HG03469 (cell line): ENCODE results near the gene NUCB1.

Experiments
- ATAC-seq: cut with Tn5 transposase; IDR thresholded peaks from one replicate; pipeline ENCODE4 v1.9.1; 2021; ENCODE audit warnings: mild to moderate bottlenecking, moderate library complexity, moderate number of reproducible peaks; ENCODE audit not compliant: unreplicated experiment

Gene NUCB1

DNA sequence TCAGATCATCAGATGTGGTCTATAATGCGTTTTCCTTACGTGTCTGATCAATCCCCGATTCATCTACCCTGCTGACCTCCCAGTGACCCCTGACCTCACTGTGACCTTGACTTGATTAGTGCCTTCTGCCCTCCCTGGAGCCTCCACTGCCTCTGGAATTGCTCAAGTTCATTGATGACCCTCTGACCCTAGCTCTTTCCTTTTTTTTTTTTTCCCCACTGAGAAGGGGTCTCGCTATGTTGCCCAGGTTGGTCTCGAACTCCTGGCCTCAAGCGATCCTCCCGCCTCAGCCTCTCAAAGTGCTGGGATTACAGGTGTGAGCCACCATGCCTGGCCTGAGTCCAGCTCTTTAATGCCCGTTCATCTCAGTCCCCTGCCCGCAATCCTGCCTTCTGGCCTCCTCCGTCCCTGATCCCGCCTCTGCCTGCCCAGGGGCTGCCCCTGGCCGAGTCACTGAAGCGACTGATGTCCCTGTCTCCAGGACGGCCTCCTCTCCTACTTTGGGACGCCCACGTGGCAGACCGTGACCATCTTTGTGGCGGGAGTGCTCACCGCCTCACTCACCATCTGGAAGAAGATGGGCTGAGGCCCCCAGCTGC is 61.0 kb downstream of the NUCB1 start:
- no peak for ATAC-seq

DNA sequence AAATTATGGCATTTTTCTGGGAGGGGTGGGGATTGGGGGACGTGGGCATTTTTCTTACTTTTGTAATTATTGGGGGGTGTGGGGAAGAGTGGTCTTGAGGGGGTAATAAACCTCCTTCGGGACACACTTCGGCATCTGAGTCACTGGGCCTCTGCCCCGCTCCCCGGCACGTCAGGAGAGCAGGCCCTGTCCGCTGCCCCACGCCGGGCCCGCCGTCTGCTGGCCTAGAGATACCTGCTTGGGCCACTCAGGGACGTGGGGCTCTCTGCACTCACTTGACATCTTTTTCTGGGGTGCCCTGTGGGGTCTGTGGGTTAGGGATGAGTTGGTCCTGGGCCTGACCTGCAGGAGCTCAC is 61.5 kb downstream of the NUCB1 start:
- no peak for ATAC-seq

DNA sequence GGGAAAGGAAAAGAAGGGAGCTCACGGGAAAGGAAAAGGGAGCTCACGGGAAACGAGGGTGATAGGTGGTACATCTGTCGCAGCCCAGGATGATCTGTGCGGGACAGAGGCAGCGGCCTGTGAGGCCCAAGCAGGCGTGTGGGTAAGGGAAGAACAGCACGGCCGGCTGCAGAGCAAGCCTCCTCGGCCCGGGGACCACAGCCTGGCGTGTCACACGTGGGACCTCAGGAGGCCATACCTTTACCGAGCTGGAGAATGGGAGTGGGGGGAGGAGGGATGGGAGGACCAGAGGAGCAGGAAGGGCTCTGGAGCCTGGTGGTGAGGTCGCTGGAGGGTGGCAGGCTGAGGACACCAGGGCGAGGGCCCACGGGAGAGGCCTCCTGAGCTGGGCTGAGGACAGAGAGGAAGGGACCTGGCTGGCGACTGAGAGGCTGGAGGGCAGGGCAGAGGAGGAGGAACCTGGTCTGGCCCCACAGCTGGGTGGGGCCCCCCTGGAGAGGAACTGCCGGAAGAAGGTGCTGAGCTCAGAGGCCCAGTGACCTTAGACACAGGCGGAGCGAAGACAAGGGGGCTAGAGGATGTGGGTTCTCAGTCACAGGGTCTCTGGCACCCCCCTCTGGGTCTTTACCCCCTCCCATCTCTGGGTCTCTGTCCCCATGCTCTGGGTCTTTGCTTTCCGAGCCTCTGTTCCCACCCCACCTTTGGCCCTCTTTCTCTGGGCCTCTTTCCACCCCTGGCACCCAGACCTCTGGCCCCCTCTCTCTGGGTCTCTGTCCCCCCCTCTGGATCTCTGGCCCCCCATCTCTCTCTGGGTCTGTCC is 62.1 kb downstream of the NUCB1 start:
- no peak for ATAC-seq

DNA sequence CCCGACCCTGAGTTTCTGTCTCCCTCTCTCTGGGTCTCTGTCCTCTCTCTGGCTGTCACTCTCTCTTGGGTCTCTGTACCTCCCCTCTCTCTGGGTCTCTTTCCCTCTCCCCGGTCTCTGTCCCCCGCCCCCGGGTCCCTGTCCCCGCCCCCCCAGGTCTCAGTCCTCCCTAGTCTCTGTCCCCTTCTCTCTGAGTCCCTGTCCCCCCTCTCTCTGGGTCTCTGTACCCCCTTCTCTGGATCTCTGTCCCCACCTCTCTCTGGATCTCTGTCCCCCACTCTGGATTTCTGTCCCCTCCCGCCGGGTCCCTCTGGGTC is 62.7 kb downstream of the NUCB1 start:
- ATAC-seq = no peak

DNA sequence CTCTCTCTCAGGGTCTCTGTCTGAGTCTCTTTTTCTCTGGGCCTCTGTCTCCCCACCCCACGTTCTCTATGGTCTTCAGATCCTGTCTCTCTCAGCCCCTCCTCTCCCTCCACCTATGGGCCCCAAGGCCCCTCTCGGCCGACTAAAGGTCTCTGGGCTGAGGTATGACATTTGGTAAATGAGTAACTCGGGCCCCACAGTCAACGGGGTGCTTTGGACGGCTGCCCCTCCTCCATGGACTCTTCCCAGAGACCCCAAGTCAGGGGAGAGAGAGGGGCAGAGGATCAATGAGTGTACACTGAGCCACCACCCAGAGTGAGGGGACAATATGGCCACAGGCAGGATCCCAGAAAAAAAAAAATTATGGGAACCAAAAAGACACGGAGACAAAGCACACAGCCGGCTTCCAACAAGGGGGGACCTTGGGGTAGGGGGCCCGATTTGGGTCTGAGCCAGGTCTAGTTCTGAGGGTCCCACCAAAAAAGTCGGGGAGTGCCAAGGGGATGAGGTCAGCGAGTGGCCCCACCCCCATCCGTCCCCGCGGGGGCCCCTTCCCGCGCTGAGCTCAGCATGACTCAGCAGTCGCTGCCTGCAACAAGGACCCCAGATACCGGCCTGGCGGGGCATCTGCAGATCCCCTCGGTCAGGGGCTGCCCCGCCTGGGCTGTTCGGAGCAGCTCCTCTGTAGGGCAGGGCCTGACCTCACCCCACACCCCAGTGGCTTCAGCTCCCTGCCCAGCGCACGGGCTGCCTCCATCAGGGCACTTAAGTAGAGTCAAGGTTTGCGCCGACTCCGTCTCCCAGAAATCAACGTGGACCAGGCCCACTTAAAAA is 63.5 kb downstream of the NUCB1 start:
- no peak for ATAC-seq

DNA sequence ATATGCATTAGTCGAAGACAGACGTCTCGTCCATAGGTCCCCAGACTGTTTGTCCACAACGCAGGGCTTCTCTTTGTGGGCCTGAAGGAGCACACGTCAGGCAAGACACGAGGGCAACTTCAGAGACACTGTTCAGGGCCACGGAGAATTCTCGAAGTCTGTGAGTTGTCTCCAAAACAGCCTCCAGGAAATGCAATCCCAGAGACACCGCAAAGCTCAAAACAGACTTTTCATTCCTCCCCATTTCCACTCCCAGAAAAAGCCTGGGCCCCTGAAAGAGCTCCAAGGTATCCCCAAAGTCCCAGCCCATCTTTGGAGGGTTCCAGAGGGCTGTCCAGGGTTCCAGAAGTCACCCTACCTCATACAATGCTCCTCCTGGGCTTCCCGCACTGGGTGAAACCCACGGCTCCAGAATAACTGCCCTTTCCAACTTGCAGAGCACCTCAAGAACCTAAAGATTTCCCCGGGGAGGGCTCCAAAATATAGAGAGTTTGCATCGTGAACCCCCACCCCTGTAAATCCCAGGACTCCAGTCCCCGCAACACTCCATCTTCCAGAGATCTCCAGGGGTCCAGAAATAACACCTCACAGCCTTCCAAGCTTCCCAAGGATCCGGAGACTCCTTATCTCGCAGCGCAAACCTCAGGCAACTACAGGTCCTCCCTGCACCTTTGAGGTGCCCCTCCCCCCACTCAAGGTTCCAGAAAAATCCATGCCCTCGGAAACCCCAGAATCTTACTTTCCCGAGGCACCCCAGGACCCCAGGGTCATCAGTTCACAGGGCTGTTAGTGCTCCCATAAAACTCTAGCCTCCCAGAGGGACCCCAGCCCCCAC is 64.3 kb downstream of the NUCB1 start:
- ATAC-seq = no peak

DNA sequence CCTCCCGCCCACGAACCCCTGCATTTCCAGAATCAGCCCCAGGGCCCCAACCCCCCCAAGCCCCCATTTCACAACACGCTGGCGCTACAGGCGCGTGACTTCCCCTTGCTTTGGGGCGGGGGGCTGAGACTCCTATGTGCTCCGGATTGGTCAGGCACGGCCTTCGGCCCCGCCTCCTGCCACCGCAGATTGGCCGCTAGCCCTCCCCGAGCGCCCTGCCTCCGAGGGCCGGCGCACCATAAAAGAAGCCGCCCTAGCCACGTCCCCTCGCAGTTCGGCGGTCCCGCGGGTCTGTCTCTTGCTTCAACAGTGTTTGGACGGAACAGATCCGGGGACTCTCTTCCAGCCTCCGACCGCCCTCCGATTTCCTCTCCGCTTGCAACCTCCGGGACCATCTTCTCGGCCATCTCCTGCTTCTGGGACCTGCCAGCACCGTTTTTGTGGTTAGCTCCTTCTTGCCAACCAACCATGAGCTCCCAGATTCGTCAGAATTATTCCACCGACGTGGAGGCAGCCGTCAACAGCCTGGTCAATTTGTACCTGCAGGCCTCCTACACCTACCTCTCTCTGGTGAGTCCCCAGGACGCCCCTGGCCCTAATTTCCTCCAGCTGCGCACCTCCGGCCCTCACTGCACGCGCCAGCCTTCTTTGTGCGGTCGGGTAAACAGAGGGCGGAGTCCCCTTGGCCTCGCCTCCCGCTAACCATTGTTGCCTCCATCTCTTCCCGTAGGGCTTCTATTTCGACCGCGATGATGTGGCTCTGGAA is 65.1 kb downstream of the NUCB1 start, which contains the start of gene FTL:
Gene FTL (plus strand): TSS at position 270 of the 766 bp plus-strand sequence. CDS start 199 bp downstream, at position 469.
- ATAC-seq = peak; percentile 38

DNA sequence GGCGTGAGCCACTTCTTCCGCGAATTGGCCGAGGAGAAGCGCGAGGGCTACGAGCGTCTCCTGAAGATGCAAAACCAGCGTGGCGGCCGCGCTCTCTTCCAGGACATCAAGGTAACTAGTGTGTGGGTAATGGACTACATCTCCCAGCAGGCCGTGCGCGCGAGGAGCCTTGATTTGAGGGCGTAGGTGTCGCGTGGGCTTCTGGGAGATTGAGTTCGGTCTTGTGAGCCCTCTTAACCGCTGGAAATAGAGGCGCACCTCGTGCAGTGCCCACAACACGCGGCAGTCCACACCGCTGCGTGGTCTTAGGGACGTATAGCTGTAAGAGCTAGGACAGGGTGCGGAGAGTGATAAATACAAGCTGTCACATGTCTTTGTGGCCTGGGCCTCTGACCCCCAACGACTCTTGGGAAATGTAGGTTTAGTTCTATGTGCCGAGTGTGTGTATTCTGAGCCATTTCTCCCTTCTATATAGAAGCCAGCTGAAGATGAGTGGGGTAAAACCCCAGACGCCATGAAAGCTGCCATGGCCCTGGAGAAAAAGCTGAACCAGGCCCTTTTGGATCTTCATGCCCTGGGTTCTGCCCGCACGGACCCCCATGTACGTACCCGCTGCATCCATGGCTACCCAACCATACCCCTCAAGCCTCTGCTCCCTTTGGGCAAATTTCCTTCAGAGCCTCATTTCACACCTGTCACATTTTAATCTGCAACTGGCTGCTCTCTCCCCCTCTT is 65.9 kb downstream of the NUCB1 start:
- no peak for ATAC-seq

DNA sequence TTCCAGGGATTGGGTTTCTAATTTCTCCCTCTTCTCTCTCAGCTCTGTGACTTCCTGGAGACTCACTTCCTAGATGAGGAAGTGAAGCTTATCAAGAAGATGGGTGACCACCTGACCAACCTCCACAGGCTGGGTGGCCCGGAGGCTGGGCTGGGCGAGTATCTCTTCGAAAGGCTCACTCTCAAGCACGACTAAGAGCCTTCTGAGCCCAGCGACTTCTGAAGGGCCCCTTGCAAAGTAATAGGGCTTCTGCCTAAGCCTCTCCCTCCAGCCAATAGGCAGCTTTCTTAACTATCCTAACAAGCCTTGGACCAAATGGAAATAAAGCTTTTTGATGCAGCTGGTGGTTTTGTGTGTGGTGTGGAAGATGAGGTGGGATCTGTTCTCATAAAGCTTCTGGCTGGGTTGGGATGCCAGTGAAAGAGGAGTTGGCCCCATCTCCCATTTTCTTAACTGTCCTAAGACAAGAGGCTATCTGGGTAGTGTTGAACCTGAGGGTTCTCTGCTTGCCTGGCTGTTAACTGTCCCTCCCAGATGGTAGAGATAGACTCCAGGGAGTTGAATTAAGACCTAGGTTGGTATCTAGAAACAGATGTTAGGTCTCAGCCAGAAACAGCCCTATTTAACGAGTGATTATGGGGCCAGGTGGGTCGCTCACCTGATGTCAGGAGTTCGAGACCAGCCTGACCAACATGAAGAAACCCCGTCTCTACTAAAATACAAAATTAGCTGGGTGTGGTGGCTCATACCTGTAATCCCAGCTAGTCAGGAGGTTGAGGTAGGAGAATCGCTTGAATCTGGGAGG is 66.6 kb downstream of the NUCB1 start:
- ATAC-seq = no peak

DNA sequence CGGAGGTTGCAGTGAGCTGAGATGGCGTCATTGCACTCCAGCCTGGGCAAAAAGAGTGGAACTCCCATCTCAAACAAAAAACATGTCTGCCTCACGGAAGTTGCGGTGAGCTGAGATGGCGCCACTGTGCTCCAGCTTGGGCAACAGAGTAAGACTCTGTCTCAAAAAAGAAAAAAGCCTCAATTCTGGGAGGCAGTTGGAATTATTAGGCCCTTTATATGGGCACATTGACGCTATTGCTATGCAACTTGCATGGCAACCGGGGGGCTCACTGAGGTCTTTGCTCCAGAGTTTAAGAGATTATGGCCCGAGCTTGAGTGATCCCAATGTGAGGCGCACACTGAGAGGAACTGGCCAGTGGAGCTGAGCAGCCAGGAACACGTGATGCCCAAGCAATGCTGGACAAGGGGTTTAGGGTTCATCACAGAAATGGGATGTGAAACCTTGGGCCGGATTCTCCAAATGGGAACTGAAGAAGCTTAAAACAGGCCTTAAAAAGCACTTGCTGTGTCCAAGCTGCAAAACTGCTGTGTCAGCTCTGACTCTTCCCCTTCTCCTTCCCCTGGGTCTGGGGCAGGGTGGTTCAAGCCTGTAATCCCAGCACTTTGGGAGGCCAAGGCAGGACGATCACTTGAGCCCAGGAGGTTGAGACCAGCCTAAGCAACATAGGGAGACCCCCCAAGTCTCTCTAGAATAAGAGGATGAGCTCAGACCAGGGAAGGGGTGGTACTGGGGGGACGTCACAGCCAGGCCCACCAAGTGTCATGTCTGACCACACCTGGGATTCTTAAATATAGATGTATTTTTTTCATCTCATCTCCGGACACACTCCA is 67.5 kb downstream of the NUCB1 start:
- ATAC-seq = no peak

DNA sequence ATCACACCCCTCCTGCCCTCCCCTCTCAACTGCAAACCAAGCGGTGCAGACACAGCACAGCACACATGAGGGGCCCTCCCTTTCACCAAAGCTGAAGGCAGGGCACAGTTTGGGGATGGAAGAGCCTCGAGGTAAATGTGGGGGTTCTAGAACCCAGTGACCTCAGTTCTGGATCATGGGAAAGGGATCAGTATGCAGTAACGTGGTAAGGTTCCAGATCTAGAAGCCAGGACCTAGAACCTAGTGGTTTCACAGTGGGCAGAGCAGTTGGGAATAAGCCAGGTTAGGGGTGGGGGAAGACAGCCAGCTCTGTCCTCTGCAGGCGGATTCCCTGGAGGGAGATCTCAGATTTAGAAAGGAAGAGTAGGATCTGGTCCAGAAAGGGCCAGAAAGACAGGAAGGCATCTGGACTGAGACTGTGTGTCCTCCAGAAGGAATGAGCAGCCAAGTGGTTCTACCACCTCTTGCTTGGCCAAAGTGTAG is 68.1 kb downstream of the NUCB1 start:
- ATAC-seq = no peak

DNA sequence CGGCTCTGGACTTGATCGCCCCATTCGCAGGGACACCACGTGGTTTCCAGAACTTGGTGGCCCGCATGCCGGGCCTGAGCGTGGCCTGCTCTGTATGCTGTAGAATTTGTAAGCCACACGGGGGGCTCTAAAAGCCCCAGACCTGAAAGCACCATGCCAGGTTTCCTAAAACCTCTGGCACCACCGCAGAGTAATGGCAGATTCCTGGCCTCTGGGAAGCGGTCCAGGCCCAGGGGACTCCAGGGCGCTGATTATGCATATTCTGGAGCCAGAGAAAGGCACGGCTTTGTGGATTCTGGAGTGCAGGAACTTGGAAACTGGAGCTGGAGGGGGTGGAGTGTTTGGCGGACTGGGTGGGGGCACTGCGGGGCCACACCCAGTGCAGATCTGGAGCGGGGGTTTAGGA is 68.7 kb downstream of the NUCB1 start:
- ATAC-seq = no peak

DNA sequence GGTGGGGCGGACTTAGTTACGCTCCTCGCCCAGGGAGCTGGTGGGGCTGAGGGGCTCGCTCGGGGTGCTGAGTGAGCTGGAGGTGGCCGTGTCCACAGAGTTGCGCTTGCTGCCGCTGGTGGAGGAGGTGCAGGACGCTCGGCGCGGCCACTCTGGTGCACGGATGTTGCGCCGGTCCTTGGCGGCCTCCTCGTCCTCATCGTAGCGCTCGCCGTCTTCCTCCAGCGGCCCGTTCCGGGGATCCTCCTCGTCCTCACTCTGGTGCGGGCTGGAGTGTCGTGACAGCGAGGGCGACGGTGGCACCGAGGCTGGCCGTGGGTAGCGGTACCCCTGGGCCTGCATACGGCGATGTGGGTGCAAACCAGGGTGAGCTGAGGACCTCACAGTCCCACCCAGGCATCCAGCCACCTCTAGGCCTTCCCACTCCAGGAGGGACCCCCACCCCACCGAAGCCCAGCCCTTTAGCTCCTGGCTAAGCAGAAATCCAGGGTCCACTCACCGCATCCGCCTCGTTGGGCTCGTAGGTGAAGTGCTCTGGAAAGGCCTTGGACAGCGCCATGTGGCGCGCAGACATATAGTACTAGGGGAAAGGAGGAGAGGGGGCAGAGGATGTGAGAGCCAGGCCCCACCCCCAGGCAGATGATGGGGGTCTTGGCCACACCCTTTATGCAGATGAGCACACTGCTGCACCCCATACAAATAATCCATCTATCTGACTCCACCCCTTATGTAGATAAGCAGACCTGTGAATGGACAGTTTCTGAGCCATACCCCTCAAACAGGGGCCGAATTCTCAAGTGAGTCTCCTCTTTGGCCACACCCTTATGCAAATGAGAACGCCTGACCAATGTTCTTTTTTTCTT is 69.4 kb downstream of the NUCB1 start:
- ATAC-seq = no peak

DNA sequence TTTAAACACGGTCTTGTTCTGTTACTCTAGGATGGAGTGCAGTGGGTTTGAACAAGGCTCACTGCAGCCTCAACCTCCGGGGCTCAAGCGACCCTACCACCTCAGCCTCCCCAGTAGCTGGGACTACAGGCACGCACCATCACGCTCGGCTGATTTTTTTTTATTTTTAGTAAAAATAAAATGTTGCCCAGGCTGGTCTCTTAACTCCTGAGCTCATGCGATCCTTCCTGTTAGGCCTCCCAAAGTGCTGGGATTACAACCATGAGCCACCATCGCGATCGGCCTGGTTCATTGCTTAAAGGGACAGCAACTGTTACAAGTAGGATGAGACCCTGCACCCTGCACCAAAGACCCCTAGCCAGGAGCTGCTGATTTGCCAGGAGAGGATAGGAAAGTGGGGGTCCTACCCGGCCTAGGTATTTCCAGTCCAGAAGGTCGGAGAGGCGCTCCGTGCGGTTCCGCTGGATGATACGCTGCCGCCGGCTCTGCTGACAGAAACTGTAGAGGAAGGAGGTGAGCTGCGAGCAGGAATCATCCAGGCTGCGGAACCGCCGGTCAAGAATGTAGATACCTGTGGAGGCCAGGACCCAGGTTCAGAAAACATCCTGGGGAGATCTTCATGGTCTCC is 70.1 kb downstream of the NUCB1 start:
- no peak for ATAC-seq

DNA sequence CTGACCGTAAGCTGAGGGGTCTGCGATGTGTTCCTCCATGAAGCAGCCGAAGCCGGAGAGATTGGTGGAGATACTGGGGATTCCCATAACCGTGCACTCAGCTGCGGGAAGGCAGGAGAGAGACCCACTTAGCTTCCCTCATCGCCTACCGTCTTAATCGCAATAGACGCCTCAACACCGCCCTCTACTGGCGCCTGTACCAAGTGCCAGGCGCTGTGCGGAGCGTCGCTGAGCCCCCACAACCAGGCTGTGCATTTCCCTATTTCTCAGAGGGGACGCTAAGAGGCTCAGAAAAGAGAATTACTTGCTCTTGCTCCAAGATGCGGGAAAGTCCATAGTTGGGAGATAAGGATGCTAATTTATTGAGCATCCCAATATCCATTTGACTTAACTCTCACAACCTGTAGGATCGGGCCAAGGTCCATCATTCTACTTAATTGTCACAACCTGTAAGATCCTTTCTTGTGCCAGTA is 70.8 kb downstream of the NUCB1 start:
- ATAC-seq = no peak
